Heart left ventricle (tissue), 16 donors: ENCODE data around the gene ADARB1. TPM values are rescaled to one million over a fixed set of nuclear protein-coding genes. Genes with fewer than 3 reads are reported as not detected.

ENCODE experiments used
- ATAC-seq, 4 donors: fragments of 200-7000 bp; cut with Tn5 transposase; one replicate each; pipeline ENCODE4 v1.9.1; 2020 to 2022; ENCODE audit warnings: moderate library complexity in 4 of 4, mild to moderate bottlenecking in 3 of 4, moderate number of reproducible peaks in 1 of 4
- DNase-seq, 5 donors: peaks; one replicate each; pipeline ENCODE4 v3.0.0-alpha.2; 2020
- H3K27ac ChIP-seq, 12 donors: fragments of 200-600 bp; sonication (generic) in 4 of 12; one replicate each; pipeline versions ENCODE4 v1.5.0 to v1.8.0; 2016 to 2022; ENCODE audit warnings: mild to moderate bottlenecking in 2 of 12
- H3K27me3 ChIP-seq, 9 donors: fragments of 200-600 bp; sonication (generic) in 2 of 9; one replicate each; pipeline versions ENCODE4 v1.5.1 to v1.8.0; 2016 to 2022; ENCODE audit warnings: mild to moderate bottlenecking in 3 of 9
- H3K36me3 ChIP-seq, 9 donors: fragments of 200-600 bp; sonication (generic) in 2 of 9; one replicate each; pipeline versions ENCODE4 v1.5.0 to v1.8.0; 2018 to 2022; ENCODE audit warnings: mild to moderate bottlenecking in 2 of 9
- H3K4me1 ChIP-seq, 12 donors: fragments of 200-600 bp; sonication (generic) in 4 of 12; one replicate each; pipeline versions ENCODE4 v1.5.0 to v1.8.0; 2016 to 2022; ENCODE audit warnings: mild to moderate bottlenecking in 3 of 12
- H3K4me3 ChIP-seq, 12 donors: fragments of 200-600 bp; sonication (generic) in 4 of 12; one replicate each; pipeline versions ENCODE4 v1.5.0 to v1.8.0; 2017 to 2022; ENCODE audit warnings: mild to moderate bottlenecking in 9 of 12, moderate library complexity in 4 of 12
- H3K9me3 ChIP-seq, 12 donors: fragments of 200-600 bp; sonication (generic) in 4 of 12; one replicate each; pipeline versions ENCODE4 v1.5.0 to v1.8.0; 2016 to 2022; ENCODE audit warnings: mild to moderate bottlenecking in 1 of 12
- CTCF ChIP-seq, 12 donors: fragments of 200-600 bp; sonication (generic) in 4 of 12; IDR thresholded peaks; one replicate each; pipeline versions ENCODE4 v1.5.0 to v1.8.0; 2018 to 2022; ENCODE audit warnings: antibody characterized with exemption in 12 of 12, mild to moderate bottlenecking in 5 of 12
- POLR2A ChIP-seq, 2 donors: fragments of 450-650 bp; IDR thresholded peaks; one replicate each; pipeline ENCODE4 v1.6.1; 2017; ENCODE audit warnings: antibody characterized with exemption in 2 of 2, mild to moderate bottlenecking in 2 of 2, moderate library complexity in 2 of 2
- WGBS, 4 donors: extraction: QIAGEN DNeasy Blood & Tissue Kit in 2 of 4; methylation state at CpG; one replicate each; pipeline versions ENCODE4 v1.1.5 to v1.1.7; 2013 to 2018; 5-methylcytosine and 5-hydroxymethylcytosine counted together
- intact Hi-C, 10 donors: fragments of 100-400 bp; cut with DNase I; formaldehyde crosslinking; loops; one replicate each; pipeline versions ENCODE4 v1.11.1 to v1.14.2; 2022
- polyA plus RNA-seq, 2 donors: library from polyadenylated mRNA; stranded (reverse); fragments of 200-250 nt; gene quantifications; one replicate each; pipeline ENCODE4 v1.2.3, GENCODE V29; 2013
- total RNA-seq, 9 donors: library from RNA; depleted of rRNA in 2 of 9; stranded (reverse); fragments of >200 nt in 2 of 9; fragmentation: NEBNext Ultra II Directional in 3 of 9; extraction: Animal tissue kit (Norgen Biotek cat#: 25700) in 3 of 9; gene quantifications; one replicate each; pipeline versions ENCODE4 v1.1.0 to v1.2.4, GENCODE V29; 2016 to 2023
- donor health status: ischemic (EF 13 %, LVEDD 7.1; RV severe dilation, severe dysfunction).
- donor health status: healthy with polysubstance abuse.
- donor health status: DM: no; HTN: yes; CAD: no.
- donor health status: DM: no; HTN: no; CAD: no.
- donor health status: ischemic (EF 25% LVEDD 6.9; RV normal size, moderate dysfunction).
- donor health status: ischemic (EF 25% LVEDD 5.7; RV mildly dilated, moderate dysfunction).
- donor health status: healthy.
- donor health status: DM: yes; HTN: yes; CAD: no.
- donor health status: ischemic (EF 35%, LVEDD 5.7; RV mildly dilated, moderate dysfunction).
- donor health status: nonischemic (EF 11% LVEDD 7.7; RV severe dilation, severe dysfunction).
- donor health status: DM: yes; HTN: yes; CAD: no.
- donor health status: PGD.
- donor health status: ischemic (EF 29% LVEDD 5.4; RV normal size, mild dysfunction).
- donor health status: nonischemic (EF 23%, LVEDD 6.1; RV moderate dilation, normal function).

Gene ADARB1
- total and polyA plus RNA-seq, 11 donors = 6.9 to 16.3 (median 12.0) TPM

GRCh38 chr21:45167796-45168222 lies 93.4 kb downstream of the ADARB1 start:
- DNase-seq (no peak), ATAC-seq (no peak)
- TF ChIP-seq POLR2A (IDR thresholded peaks at IDR 0.05) = no peak
- TF ChIP-seq CTCF (IDR thresholded peaks at IDR 0.05) = no peak
- Histone ChIP-seq H3K27ac (no peak overlapping the region), H3K27me3 (no peaks in the 10 kb centered on the region), H3K36me3 (peaks cover 0 to 15% (median 10%) of the 10 kb centered on the region in 9 donors), H3K4me3 (no peak overlapping the region), H3K9me3 (no peaks in the 10 kb centered on the region), H3K4me1 (peaks cover 0 to 29% (median 10%) of the 10 kb centered on the region in 12 donors)
- WGBS, 4 donors = 56 to 61% (median 60%) methylated on average over 6 of the region's 6 CpGs
- intact Hi-C loops = no loop called here

- H3K27me3 ChIP-seq = no peaks in the 10 kb centered on the region
- no peaks in the 10 kb centered on the region for H3K9me3 ChIP-seq
- peaks cover 0 to 25% (median 9%) of the 10 kb centered on the region in 12 donors for H3K4me1 ChIP-seq
- 81 to 93% (median 88%) methylated on average over 7 of the region's 7 CpGs for WGBS, 4 donors
- intact Hi-C loops = no loop called here
- H3K4me3 ChIP-seq = no peak overlapping the region
- TF ChIP-seq CTCF (IDR thresholded peaks at IDR 0.05) (no peak), POLR2A (IDR thresholded peaks at IDR 0.05) (no peak)
- no peak for DNase-seq
- ATAC-seq = no peak
- no peak overlapping the region for H3K27ac ChIP-seq
- peaks cover 0 to 18% (median 12%) of the 10 kb centered on the region in 9 donors for H3K36me3 ChIP-seq
Measured at GRCh38 chr21:45168522-45168921, 94.1 kb downstream of the ADARB1 start.

DNA sequence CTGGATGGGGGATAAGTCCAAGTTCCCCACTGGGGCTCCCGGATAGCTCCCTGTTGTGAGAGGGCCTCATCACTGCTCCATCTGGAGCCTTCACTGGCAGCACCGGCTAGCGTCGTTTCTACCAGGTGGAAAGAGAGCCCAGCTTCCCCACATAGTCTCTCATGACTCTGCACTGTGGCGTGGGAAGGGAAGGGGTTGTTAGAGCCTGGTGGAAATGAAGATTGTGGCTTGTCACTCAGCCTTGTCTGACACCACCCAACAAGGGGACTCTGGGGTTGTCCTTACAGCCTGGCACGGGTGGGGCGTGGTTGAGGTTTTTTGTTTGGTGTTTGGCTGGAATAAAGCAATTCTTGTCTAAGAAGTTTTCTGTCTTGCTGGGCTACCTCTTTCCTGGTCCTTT lies 94.6 kb downstream of the ADARB1 start:
- intact Hi-C loops = no loop called here
- 81 to 87% (median 83%) methylated on average over 7 of the region's 7 CpGs for WGBS, 4 donors
- DNase-seq = no peak

GRCh38 chr21:45169682-45170081 lies 95.3 kb downstream of the ADARB1 start:
- Histone ChIP-seq H3K4me1 (peaks cover 0 to 25% (median 5%) of the 10 kb centered on the region in 12 donors), H3K9me3 (no peaks in the 10 kb centered on the region), H3K27ac (no peak overlapping the region), H3K27me3 (no peaks in the 10 kb centered on the region), H3K4me3 (no peak overlapping the region), H3K36me3 (peaks cover 0 to 20% (median 15%) of the 10 kb centered on the region in 9 donors)
- DNase-seq = no peak
- WGBS, 4 donors = 70 to 88% (median 79%) methylated on average over 6 of the region's 6 CpGs
- intact Hi-C loops = no loop called here
- no peak for ATAC-seq
- TF ChIP-seq CTCF (IDR thresholded peaks at IDR 0.05) (no peak), POLR2A (IDR thresholded peaks at IDR 0.05) (no peak)

More for the DNA sequence above, 94.6 kb downstream of the ADARB1 start:
- Histone ChIP-seq H3K9me3 (no peaks in the 10 kb centered on the region), H3K4me1 (peaks cover 0 to 25% (median 7%) of the 10 kb centered on the region in 12 donors), H3K36me3 (peaks cover 0 to 20% (median 13%) of the 10 kb centered on the region in 9 donors), H3K4me3 (no peak overlapping the region), H3K27ac (no peak overlapping the region), H3K27me3 (no peaks in the 10 kb centered on the region)
- ATAC-seq = no peak
- TF ChIP-seq CTCF (IDR thresholded peaks at IDR 0.05) = no peak
- TF ChIP-seq POLR2A (IDR thresholded peaks at IDR 0.05) = no peak
